GM19455 (cell line): ENCODE results near the gene SDF2L1.
"Not testable (repeated sequence)": the region's sequence is repeated elsewhere in the genome, so short reads cannot be mapped to it uniquely, and the experiment has no call there.

ENCODE experiments used
- ATAC-seq: cut with Tn5 transposase; IDR thresholded peaks from one replicate; pipeline ENCODE4 v1.9.1; 2021; ENCODE audit not compliant: unreplicated experiment

The SDF2L1 gene

GRCh38 chr22:21635771-21636510, 6.2 kb upstream of the SDF2L1 start:
- no peak for ATAC-seq

GRCh38 chr22:21636629-21637218, 5.4 kb upstream of the SDF2L1 start:
- ATAC-seq = no peak

DNA sequence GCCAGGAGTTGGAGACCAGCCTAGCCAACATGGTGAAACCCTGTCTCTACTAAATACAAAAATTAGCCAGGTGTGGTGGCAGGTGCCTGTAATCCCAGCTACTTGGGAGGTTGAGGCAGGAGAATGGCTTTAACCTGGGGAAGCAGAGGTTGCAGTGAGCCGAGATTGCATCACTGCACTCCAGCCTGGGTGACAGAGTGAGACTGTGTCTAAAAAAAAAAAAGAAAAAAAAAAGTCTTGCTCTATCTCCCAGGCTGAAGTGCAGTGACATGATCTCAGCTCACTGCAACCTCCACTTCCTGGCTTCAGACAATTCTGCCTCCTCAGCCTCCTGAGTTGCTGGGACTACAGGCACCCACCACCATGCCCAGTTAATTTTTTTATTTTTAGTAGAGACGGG, 4.7 kb upstream of the SDF2L1 start:
- not testable (repeated sequence) for ATAC-seq

GRCh38 chr22:21639359-21639758, 2.7 kb upstream of the SDF2L1 start:
- no peak for ATAC-seq

DNA sequence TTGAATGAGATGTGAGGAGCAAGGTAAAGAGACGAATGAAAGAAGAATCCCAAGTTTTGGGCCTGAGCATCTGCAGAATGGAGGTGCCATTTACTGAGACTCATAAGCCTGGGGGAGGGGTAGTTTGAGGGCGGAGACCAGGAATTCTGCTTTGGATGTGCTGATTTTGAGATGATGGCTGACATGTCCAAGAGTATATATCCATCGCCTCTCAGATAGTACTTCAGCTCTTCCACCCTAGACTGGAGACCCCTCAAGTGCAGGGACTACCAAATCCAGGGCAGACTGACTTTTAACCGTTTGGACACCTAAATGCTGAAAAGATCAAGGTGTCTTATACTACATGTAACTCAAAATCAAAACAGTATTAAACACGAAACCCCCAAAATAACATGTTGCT, 1.3 kb upstream of the SDF2L1 start:
- ATAC-seq = no peak

DNA sequence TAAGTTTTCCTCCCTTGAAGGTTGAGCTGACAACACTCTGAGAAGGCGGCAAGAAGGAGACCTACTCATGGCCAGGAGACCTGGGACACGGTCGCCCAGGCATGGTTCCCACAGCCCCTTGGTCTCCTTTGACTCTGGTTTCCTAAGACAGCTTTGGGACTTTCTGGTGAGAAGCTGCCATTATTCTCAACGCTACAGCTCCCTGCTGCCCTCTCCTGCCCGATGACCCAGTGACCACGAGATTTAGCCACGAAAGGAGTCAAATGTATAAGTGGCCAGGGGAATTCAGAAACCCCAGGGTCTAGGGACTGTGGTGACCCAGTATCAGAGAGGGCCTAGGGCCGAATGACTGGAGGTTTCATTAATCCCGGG, 699 bp upstream of the SDF2L1 start:
- ATAC-seq = peak; percentile 5

- peak; percentile 1 for ATAC-seq
These were observed 714 bp downstream of the SDF2L1 start for GRCh38 chr22:21642584-21643448.

DNA sequence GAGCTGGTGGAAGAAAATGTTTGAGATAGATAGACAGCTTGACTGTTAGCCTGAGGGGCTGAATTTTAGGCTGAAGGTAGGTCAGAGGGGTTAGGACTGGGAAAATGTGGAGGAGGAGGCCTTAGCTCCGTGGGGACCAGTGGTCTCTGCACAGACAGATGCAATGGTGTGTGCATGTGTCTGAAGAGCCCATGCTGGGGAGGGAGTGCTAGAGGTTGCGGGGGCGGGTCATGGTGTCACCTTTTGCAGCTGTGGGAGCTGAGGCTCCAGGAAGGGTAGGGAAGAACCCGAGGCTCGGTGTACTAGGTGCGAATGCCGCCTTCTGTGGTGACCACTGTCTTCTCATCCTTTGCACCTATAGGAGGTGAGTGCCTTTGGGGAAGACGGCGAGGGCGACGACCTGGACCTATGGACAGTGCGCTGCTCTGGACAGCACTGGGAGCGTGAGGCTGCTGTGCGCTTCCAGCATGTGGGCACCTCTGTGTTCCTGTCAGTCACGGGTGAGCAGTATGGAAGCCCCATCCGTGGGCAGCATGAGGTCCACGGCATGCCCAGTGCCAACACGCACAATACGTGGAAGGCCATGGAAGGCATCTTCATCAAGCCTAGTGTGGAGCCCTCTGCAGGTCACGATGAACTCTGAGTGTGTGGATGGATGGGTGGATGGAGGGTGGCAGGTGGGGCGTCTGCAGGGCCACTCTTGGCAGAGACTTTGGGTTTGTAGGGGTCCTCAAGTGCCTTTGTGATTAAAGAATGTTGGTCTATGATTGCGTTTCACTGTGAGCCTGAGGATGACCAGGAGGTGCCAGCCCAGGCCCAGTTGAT, 1.6 kb downstream of the SDF2L1 start:
- ATAC-seq = no peak

- not testable (repeated sequence) for ATAC-seq
These were observed 3.4 kb downstream of the SDF2L1 start for GRCh38 chr22:21645513-21645912.

DNA sequence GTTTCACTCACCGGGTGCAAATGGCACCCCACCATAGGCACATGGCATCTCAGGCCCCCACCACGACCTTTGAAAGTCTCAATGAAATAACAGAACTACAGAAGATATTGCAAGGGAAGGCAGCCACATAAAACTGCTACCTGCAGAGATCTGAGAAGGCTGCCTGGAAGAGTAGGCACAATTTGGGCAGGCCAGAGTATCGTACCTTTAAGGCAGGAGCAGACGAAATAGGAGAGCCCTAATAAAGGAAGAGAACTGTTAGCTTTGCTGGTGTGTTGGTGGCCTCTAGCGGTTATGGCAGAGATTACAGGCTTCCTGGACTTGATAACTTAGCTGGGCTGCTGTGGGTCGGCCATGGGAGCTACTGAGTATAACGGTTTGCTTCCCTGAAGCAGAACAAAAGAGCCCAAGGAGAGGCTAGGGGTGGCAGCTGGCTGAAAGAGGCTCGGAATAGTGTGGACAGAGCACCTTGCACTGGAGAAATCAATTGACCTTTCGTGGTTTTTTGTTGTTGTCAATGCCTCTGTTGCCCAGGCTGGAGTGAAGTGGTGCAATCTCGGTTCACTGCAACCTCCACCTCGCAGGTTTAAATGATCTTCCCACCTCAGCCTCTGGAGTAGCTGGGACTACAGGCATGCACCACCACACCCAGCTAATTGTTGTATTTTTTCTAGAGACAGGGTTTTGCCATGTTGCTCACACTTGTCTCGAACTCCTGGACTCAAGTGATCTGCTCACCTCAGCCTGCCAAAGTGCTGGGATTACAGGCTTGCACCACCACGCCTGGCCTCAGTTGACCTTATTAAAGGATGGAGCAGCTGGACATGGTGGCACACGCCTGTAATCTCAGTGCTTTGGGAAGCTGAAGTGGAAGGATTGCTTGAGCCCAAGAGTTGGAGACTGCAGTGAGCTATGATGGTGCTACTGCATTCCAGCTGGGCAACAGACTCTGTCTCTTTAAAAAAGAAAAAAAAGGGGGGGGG, 4.8 kb downstream of the SDF2L1 start:
- no peak for ATAC-seq

DNA sequence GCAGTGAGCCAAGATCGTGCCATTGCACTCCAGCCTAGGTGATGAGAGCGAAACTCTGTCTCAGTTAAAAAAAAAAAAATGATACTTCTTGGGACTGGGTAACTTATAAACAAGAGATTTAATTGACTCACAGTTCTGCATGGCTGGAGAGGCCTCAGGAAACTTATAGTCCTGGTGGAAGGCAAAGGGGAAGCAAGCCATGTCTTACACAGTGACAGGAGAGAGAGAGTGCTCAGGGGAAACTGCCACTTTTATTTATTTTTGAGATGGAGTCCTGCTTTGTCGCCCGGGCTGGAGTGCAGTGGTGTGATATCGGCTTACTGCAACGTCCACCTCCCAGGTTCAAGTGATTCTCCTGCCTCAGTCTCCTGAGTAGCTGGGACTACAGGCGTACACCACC, 8.2 kb downstream of the SDF2L1 start:
- no peak for ATAC-seq

GRCh38 chr22:21650823-21651520, 8.9 kb downstream of the SDF2L1 start:
- ATAC-seq = no peak

DNA sequence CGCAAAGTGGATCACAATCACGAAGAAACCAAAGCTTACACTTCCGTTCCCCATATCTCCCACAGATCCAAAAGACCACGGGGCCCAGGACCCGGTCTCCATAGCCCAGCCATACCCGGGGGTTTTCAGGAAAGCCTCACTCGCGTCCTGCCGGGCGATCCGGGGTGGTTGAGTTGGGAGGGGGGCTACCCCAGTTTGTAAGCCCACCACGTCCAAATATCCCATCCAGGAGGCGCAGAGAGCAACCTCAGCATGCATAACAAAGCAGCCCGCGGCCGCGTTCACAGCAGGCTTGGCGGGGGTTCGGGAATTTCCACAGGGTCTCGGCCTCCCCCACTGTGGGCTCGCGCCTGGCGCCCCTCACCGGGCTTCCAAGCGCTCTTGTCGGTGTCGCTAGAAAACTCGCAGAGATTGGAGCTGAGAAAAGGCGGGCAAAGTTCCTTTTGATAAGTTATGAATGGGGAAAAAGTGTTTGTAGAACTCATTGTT, 9.5 kb downstream of the SDF2L1 start:
- peak; percentile 13 for ATAC-seq

GRCh38 chr22:21652010-21652546, 10.0 kb downstream of the SDF2L1 start:
- peak; percentile 85 for ATAC-seq

- no peak for ATAC-seq
These were observed 10.7 kb downstream of the SDF2L1 start for GRCh38 chr22:21652547-21653545.

DNA sequence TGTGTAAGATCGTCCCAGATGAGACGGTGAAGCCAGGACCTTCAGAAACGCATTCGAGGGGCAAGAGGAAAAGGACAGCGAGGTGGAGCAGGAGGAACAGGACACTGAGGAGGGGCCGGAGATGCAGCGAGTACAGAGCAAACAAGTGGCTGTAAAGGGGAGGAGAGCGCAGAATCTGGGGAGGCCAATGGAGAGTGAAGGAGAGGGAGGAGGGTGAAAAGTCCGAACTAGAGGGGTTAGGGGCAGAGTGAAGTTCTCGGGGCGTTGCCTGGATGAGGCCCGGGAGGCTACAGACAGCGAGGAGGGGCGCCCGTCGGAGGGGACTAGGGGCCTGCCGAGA, 14.9 kb downstream of the SDF2L1 start:
- ATAC-seq = peak; percentile 7

DNA sequence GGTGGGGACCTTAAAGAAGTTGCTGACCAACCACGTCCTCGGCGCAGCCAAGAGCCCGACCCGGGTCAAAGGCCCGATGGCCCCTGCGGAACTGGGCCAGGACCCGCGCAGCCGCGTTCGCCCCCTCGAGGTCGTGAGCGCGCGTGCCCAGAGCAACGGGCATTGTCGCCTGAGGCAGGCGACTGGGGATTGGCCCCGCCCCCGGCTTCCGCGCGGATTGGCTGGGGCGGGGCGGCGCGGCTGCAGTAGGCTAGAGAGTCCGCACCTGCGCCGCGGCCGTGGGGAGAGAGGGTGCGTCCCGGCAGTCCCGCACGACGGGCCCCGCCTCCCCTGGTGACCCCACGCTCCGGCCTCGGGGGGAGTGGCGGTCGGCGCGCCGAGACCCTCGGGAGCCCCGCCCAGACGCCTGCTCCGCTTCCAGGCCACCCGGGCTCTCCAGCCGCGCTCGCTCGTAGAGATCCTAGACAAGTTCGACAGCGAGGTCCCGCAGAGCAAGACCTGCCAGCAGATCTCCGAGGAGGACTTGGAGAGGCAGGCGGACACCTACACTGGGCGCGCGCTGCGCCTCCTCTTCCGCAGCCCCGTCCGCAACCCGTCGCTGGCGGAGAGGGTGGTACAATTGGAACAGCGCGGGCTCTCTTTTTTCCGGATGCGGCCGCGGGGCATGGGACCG, 15.4 kb downstream of the SDF2L1 start:
- peak; percentile 66 for ATAC-seq
